Posterior vena cava (tissue), 2 donors: Measurements from ENCODE around the gene LCLAT1. TPM values are rescaled to one million over a fixed set of nuclear protein-coding genes. Genes with fewer than 3 reads are reported as not detected.
"Not testable (repeated sequence)": the region's sequence is repeated elsewhere in the genome, so short reads cannot be mapped to it uniquely, and the experiment has no call there.

Experiments
- DNase-seq: peaks from one replicate; pipeline ENCODE4 v3.0.0-alpha.2; 2020; ENCODE audit warnings: low spot score
- intact Hi-C, 2 donors: fragments of 100-400 bp; cut with DNase I; formaldehyde crosslinking; loops; one replicate each; pipeline versions ENCODE4 v1.14.1 to v1.14.2; 2022 to 2023
- total RNA-seq, 2 donors: library from RNA; stranded (reverse); fragmentation: NEBNext Ultra II Directional; extraction: Animal tissue kit (Norgen Biotek cat#: 25700); gene quantifications; one replicate each; pipeline ENCODE4 v1.2.1, GENCODE V29; 2021
- donor health status: DM: yes; HTN: yes; CAD: no.
- donor health status: DM: yes; HTN: yes; CAD: no.

Gene LCLAT1
- total RNA-seq, 2 donors from 2014 or later: 22.3 to 43.3 TPM

- no peak for DNase-seq
- intact Hi-C loops: no loop called here
These were observed 166.0 kb downstream of the LCLAT1 start for GRCh38 chr2:30613001-30613400.

DNA sequence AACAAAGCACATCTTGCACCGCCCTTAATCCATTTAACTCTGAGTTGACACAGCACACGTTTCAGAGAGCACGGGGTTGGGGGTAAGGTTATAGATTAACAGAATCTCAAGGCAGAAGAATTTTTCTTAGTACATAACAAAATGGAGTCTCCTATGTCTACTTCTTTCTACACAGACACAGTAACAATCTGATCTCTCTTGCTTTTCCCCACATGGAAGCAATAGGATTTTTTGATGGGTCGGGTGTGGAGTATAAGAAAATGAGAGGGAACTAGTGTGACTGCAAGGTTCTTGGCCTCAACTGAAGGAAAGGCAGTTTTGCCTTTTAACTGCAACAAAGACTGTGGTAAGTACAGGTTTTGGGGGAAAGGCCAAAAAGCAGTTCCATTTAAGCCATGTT, 167.2 kb downstream of the LCLAT1 start:
- intact Hi-C loops, DNase-seq: not testable (repeated sequence)

GRCh38 chr2:30615926-30616325, 168.9 kb downstream of the LCLAT1 start:
- DNase-seq: no peak
- intact Hi-C loops: no loop called here

GRCh38 chr2:30620102-30620501, 173.1 kb downstream of the LCLAT1 start:
- intact Hi-C loops: no loop called here
- no peak for DNase-seq

DNA sequence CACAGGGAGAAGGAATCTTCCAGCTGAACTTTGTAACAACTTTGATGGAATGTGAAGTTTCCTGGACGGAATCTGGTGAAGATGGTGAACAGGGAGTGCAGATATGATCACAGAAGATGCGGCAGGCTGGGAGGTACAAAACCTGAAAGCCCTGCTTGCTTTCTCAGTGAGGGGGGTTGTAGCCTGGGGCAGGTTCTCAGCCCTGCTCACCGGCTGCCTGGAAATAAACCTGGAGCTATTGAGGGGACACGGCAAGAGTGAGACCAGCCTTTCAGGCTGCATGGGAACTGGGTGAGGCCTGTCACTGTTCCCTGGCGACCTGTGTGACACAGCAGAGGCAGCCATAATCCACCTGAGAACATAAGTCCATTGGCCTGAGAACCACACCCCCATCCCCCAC, 174.8 kb downstream of the LCLAT1 start:
- intact Hi-C loops: no loop called here
- DNase-seq: no peak

GRCh38 chr2:30622452-30622851, 175.4 kb downstream of the LCLAT1 start:
- intact Hi-C loops: no loop called here
- no peak for DNase-seq

GRCh38 chr2:30625276-30625675, 178.2 kb downstream of the LCLAT1 start:
- intact Hi-C loops: no loop called here
- DNase-seq: no peak

DNA sequence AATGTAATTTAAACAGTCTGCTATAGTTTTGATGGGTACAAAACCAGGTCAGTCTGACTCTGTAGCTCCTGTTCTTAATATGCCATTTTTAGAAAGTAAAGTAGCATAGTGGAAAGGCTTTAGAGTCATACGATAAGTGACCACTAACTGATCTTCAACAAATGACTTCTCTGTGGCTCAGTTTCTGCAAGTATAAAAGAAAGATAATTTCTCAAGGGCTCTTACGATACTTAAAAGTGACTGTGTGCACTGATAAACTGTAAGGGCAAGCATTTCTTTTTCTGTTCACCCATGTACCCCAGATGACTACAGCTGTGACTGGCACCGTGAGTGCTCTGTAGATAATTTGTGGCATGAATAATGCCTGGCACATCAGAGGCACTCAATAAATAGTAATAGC, 178.7 kb downstream of the LCLAT1 start:
- intact Hi-C loops: no loop called here
- no peak for DNase-seq

DNA sequence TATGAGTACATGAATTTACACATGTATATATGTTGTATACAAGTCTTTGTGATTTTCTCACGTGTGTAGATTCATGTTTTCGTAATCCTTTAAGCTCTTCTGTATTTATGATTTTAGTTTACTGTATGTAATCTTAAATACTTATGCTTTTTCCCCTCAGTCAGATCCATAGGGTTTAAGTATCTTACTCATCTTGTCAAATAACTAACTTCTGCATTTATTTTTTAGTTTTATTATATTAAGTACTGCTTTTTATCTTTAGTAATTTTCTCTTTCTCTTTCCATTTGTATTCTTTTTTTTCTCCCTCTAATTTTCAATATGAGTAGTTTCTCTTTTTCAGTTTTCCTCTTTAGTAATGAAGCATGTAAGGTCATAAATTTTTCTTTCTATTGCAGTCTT, 179.4 kb downstream of the LCLAT1 start:
- no peak for DNase-seq
- intact Hi-C loops: no loop called here

DNA sequence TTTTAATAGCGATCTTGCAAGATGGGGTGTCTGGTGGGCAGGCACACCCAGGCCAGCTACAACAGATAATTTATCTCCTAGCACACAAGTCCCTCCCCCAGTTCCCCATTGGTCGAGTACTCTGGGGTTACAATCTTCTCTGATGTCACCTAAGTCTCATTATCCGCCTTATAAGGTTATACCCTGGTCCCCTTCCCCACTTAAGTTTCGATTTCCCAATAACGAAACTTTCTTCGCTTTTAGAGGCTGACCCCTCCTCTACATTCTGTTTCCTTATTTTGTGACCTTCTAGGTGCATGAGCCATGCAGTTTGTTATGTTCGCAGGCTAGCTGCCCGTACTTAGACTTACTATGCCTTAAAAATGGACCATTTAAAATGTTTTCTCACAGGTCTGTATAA, 180.1 kb downstream of the LCLAT1 start:
- intact Hi-C loops: no loop called here
- DNase-seq: no peak

DNA sequence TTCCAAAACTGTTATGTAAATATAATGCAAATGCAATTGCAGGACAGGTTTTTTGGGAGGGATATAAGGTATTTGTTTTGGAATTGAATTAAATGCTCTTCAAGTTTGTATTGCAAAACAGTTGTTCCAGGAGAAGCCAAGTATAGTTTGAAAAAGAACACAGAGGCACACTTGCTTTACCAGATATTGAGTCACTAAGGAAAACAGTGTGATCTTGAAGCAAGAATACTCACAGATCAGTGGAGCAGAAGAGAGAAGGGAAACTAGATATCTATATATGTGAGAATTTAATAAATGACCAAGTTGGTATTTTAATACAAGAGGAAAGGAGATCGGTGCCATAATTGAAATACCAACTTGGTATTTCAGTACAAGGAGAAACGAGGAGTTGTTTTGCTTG, 181.3 kb downstream of the LCLAT1 start:
- intact Hi-C loops: no loop called here
- DNase-seq: no peak

DNA sequence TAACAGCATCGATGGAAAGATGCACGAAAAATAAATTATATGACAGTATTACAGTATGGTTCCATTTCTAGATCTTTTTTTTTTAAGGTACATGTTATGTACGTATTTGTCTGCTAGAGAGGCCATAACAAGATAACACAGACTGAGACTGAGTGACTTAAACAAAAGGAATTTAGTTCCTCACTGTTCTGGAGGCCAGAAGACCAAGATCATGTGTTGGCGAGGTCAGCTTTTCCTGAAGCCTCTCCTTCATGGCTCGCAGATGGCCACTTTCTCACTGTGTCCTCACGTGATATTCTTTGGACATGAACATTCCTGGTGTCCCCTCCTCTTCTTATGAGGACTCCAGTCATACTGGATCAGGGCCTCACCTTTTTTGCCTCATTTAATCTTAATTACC, 182.8 kb downstream of the LCLAT1 start:
- intact Hi-C loops: no loop called here
- DNase-seq: no peak

DNA sequence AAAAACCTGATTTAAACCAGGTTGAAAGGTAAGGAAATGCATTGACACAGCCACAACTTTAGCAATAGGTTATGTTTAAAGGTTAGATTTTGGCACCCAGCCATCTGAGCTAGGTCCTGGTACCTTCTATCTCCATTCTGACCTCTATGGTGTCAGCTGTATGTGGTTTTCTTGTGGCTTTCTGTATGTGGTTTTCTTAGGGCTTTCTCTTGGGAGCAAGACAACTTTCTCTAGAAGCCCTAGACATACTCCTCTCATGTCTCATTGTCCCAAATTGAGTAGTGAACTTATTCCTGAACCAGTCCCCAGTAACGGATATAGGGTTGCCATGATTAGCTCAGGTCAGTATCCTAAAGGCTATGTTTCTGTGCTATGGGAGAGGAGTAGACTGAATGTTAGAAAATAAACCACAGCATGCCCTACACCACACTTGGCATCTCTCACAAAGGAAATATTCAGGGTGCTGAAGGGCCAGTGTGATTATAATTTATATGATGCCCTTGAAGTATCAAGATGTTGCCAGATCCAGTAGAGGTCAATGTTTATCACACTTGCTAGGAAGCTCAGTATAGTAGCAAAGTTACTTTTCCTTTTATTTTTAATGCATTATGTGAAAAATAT, 184.1 kb downstream of the LCLAT1 start:
- DNase-seq: no peak

GRCh38 chr2:30633039-30633438, 186.0 kb downstream of the LCLAT1 start:
- no peak for DNase-seq
- intact Hi-C loops: no loop called here

More for the DNA sequence above, 184.1 kb downstream of the LCLAT1 start:
- intact Hi-C loops: no loop called here

- no peak for DNase-seq
- intact Hi-C loops: no loop called here
These were observed 189.3 kb downstream of the LCLAT1 start for GRCh38 chr2:30636311-30636710.

GRCh38 chr2:30639836-30640235, 192.8 kb downstream of the LCLAT1 start:
- DNase-seq: no peak
- intact Hi-C loops: no loop called here

- intact Hi-C loops: no loop called here
- no peak for DNase-seq
These were observed 194.8 kb downstream of the LCLAT1 start for GRCh38 chr2:30641765-30642345.

DNA sequence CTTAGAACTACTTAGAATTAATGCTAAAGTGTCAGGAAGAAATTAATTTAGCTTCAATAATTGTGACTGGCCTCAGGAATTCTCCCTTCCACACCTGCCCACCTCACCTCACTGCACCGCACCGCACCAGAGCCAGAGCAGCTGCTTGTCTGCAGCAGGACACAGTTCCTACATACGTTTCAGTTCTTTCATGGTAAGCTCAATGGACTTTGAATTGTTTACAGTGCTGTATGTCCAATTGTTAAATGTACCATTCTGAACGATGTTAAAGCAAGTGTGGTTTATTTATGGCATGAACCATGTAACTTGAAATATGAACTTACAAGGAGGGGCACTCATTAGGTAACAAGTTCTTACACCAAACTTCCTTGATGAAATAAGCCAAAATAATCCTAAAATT, 196.0 kb downstream of the LCLAT1 start:
- DNase-seq, intact Hi-C loops: not testable (repeated sequence)

DNA sequence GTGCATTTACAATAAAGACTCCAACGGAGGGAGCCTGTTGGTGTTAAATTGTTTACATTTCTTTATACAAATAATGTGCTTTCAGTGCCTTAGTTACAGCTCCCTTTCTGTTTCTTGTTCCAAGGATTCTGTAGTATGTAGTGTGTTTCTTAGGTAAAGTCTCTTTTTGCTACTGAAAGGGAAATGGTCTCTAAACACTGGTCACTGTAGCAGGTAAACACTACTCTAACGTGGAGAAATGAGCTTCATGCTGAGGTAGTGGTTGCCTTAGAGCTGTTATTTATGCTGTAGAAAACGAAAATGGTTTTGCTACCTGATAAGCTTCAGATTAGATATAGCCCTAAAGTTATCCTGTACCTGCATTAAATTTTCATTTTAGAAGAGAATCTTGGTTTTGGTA, 196.6 kb downstream of the LCLAT1 start:
- no peak for DNase-seq
- intact Hi-C loops: no loop called here

DNA sequence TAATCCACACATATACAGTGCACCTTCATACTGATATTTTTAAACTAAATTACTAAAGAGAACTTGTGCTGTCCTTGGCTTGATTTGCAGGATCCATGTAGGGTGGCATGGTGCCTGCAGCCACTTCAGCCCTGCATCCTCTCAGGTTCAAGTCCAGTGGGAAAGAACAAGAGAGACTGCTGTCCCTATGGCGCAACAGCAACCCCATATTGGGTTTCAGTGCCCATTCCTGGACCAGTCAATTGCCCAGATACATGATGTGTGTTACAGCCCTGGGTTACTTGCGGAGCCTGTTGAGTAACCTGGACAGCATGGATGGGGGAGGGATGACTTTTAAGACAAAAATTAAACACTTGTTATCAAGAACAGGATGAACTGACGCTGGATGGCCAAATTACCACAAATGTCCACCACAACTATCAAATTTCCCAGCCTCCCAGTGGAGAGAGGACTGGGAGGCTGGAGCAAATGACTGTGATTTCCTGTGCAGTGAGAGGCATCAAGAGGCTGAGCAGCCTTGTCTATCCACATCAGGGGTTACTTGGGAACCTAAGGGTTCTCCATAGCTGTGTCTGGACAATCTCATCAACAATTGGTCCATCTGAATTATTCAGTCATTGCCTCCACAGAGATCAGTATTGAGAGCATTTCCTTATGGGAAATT, 198.2 kb downstream of the LCLAT1 start:
- DNase-seq: no peak
- intact Hi-C loops: no loop called here

- DNase-seq: no peak
These were observed 198.7 kb downstream of the LCLAT1 start for GRCh38 chr2:30645745-30646119.

More at GRCh38 chr2:30645745-30646119, 198.7 kb downstream of the LCLAT1 start:
- intact Hi-C loops: no loop called here
